ENCODE results near the gene DNAJB1. TPM values are rescaled to one million over a fixed set of nuclear protein-coding genes. Genes with fewer than 3 reads are reported as not detected.

DNAJB1 gene
- total RNA-seq, 4 donors from 2014 or later: 96.2 to 107 (median 99.6) TPM

DNA sequence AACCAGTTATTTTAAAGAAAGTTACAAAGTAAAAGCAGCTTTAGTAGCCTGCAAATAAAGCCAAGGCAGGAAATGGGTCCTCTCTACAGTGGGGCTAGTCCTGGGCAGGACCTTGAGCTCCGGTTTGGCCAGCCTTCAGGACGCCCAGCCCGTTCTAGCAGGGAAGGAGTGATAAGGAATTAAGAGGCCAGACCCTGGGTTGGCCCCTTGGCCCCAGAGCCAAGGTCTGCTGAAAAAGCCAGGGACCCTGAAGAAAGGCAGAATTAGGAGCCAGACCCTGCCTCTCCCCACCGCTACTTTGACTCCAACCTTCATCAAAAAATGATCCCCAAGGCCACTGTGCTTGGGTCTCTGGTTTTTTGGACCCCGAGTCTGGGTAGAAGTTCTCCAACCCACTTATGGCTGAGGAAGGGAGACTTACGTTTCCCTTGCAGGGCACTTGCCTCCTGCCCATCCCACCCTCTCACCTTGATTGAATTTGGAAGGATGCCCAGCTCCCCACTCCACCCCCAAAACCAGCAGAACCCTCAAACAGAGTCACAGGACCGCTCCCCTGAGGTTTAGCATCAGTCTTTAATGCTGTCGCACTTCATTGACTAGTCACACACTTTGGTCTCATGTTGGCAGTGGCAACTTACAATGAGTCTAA lies 3.9 kb downstream of the DNAJB1 start:
- H3K4me3 ChIP-seq (ENCODE audit: low read depth, poor library complexity, severe bottlenecking): no peak overlapping the region
- TF ChIP-seq, protein P1, sequence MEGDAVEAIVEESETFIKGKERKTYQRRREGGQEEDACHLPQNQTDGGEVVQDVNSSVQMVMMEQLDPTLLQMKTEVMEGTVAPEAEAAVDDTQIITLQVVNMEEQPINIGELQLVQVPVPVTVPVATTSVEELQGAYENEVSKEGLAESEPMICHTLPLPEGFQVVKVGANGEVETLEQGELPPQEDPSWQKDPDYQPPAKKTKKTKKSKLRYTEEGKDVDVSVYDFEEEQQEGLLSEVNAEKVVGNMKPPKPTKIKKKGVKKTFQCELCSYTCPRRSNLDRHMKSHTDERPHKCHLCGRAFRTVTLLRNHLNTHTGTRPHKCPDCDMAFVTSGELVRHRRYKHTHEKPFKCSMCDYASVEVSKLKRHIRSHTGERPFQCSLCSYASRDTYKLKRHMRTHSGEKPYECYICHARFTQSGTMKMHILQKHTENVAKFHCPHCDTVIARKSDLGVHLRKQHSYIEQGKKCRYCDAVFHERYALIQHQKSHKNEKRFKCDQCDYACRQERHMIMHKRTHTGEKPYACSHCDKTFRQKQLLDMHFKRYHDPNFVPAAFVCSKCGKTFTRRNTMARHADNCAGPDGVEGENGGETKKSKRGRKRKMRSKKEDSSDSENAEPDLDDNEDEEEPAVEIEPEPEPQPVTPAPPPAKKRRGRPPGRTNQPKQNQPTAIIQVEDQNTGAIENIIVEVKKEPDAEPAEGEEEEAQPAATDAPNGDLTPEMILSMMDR (IDR thresholded peaks at IDR 0.05): no peak
- TF ChIP-seq POLR2A (IDR thresholded peaks at IDR 0.05): no peak
- 81 to 83% methylated on average over 8 of the region's 8 CpGs for WGBS, 2 donors
- intact Hi-C loops (cut with DNase I; ENCODE audit: low total_unique reads): no loop called here
- no peak for DNase-seq (ENCODE audit: low spot score in 2 of 2)

DNA sequence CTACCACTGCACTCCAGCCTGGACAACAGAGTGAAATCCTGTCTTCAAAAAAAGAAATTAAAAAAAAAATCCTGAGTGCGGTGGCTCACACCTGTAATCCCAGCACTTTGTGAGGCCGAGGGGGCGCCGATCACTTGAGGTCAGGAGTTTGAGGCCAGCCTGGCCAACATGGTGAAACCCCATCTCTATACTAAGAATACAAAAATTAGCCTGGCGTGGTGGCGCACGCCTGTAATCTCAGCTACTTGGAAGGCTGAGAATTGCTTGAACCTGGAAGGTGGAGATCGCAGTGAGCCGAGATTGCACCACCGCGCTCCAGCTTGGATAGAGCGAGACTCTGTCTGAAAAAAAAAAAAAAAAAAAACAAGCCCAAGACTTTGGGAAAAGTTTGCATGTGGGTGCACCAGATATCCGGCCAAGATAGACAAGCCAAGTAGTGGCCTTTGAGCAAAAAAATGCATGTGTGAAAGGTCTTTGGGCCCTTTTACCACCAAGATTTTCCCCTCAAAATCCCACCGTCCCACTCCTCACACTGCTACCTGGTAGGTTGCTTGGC lies 5.7 kb downstream of the DNAJB1 start:
- DNase-seq (ENCODE audit: low spot score in 2 of 2): no peak
- no peak overlapping the region for H3K4me3 ChIP-seq (ENCODE audit: low read depth, poor library complexity, severe bottlenecking)
- TF ChIP-seq, protein P1 (IDR thresholded peaks at IDR 0.05): no peak
- TF ChIP-seq POLR2A (IDR thresholded peaks at IDR 0.05): no peak
- intact Hi-C loops (cut with DNase I; ENCODE audit: low total_unique reads): no loop called here
- WGBS, 2 donors: 85 to 88% methylated on average over 14 of the region's 14 CpGs

DNA sequence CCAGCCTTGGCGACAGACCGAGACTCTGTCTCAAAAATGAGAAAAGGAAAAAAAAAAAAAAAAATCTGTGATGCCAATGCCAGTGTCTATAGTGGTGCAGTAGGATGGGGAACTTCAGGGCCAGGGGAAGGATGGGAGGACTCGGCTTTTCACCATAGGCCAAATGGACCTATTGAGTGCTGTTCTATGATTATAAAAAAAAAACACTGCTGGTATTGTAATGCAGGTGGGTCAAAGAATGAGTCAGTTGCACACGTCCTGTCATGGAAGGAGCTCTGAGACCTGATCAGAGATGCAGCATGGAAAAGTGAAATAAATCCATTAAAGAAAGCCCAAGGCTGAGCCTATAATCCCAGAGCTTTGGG lies 7.0 kb downstream of the DNAJB1 start:
- TF ChIP-seq, protein P1 (IDR thresholded peaks at IDR 0.05): no peak
- TF ChIP-seq POLR2A (IDR thresholded peaks at IDR 0.05): no peak
- H3K4me3 ChIP-seq (ENCODE audit: low read depth, poor library complexity, severe bottlenecking): no peak overlapping the region
- DNase-seq (ENCODE audit: low spot score in 2 of 2): no peak
- 48 to 52% methylated on average over 4 of the region's 4 CpGs for WGBS, 2 donors
- intact Hi-C loops (cut with DNase I; ENCODE audit: low total_unique reads): no loop called here

DNA sequence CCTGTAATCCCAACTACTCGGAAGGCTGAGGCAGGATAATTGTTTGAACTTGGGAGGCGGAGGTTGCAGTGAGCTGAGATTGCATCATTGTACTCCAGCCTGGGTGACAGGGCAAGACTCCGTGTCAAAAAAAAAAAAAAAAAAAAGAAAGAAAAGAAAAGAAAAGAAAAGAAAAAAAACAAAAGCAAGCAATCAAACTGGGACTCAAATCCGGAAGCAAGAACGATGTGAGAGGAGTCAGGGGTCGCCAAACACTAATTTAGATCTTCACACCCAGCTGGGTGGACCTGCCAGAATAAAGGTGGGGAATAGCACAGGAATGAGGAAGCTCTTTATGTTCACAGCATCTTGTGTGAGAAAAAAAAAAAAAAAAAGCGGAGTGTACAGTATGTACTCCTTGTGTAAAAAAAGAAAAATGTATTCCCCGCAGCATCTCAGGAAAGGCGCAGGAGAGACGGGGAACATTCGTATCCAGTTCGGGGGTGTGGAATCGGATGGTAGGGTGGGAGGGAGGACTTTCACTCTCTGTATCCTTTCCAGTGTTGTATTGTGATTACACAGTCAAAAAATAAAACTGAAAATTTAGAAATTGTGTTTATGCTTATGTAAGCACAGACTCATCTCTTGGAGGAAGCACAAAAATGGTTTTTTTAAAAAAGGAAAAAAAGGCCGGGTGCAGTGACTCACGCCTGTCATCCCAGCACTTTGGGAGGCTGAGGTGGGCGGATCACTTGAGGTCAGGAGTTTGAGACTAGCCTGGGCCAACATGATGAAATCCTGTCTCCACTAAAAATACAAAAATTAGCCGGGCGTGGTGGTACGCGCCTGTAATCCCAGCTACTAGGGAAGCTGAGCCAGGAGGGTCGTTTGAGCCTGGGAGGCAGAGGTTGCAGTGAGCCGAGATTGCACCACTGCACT lies 7.6 kb downstream of the DNAJB1 start:
- intact Hi-C loops (cut with DNase I; ENCODE audit: low total_unique reads): no loop called here
- DNase-seq (ENCODE audit: low spot score in 2 of 2): peak; percentile 75 to 94
- WGBS, 2 donors: 17 to 19% methylated on average over 22 of the region's 22 CpGs
- TF ChIP-seq, protein P1 (IDR thresholded peaks at IDR 0.05): no peak
- no peak for TF ChIP-seq POLR2A (IDR thresholded peaks at IDR 0.05)
- H3K4me3 ChIP-seq (ENCODE audit: low read depth, poor library complexity, severe bottlenecking): no peak overlapping the region

DNA sequence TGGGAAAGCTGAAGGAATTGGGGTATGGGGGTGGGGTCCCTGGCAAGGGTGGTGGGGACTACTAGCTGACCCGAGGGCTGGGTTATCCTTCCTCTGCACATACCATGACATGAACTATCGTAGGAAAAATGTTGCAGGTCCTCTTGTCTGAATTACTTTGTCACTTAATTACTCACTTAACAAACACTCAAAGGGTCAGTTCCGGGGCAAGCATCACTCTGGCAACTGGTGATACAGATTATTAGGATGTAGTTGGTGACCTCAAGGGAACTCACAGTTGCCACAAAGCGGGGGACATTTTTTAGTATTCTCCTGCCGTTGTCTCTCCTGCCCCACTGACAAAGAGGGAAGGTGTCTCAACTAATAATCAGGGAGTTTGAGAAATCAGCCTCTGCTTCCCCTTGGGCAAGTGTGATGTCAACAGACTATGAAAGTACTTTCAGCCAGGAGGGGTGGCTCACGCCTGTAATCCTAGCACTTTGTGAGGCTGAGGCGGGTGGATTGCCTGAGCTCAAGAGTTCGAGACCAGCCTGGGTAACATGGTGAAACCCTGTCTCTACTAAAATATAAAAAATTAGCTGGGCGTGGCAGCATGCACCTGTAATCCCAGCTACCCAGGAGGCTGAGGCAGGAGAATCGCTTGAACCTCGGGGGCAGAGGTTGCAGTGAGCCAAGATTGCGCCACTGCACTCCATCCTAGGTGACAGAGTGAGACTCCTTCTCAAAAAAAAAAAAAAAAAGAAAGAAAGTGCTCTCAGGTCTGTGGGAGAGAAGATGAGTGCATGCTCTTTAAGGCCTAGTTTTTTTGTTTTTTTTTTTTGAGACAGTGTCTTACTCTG lies 10.3 kb downstream of the DNAJB1 start:
- no peak for DNase-seq (ENCODE audit: low spot score in 2 of 2)
- intact Hi-C loops (cut with DNase I; ENCODE audit: low total_unique reads): no loop called here
- TF ChIP-seq, protein P1 (IDR thresholded peaks at IDR 0.05): no peak
- no peak for TF ChIP-seq POLR2A (IDR thresholded peaks at IDR 0.05)
- WGBS, 2 donors: 59 to 64% methylated on average over 12 of the region's 12 CpGs
- no peak overlapping the region for H3K4me3 ChIP-seq (ENCODE audit: low read depth, poor library complexity, severe bottlenecking)
